WTC11 (cell line): Measurements from ENCODE around the gene CELF2.

ENCODE experiments used
- SP1 ChIP-seq: sonication (generic); formaldehyde crosslinking; conservative IDR thresholded peaks from 2 replicates; pipeline ENCODE4 v1.8.1; 2022; ENCODE audit warnings: missing genetic modification reagents
- ZNF263 ChIP-seq: sonication (generic); formaldehyde crosslinking; IDR thresholded peaks from 2 replicates; pipeline ENCODE4 v1.8.1; 2022; ENCODE audit warnings: low read depth, mild to moderate bottlenecking, moderate library complexity, missing genetic modification reagents
- TF ChIP-seq, protein P1 (sequence below): fragments of 200-600 bp; IDR thresholded peaks from 2 replicates; pipeline ENCODE4 v1.8.0; 2022; ENCODE audit warnings: antibody characterized with exemption

DNA sequence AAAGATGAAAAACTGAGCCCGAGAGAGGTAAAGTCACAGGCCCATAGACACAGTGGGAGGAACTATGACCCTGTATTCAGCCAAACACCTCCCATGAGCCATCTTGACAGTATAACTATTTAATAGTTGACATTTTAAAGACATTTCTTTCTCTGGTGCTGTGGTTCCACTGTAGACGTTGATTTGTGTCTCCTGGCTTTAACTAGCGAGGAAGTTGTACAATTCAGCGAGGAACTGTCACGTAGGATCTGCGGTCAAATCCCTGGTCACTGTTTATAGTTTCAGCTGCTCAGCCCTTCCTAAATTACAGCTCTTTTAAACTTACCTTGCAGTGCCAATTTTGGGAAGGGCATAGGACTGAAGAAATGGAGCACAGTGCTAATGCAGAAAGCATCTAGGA, 7.1 kb upstream of the CELF2 start:
- TF ChIP-seq, protein P1, sequence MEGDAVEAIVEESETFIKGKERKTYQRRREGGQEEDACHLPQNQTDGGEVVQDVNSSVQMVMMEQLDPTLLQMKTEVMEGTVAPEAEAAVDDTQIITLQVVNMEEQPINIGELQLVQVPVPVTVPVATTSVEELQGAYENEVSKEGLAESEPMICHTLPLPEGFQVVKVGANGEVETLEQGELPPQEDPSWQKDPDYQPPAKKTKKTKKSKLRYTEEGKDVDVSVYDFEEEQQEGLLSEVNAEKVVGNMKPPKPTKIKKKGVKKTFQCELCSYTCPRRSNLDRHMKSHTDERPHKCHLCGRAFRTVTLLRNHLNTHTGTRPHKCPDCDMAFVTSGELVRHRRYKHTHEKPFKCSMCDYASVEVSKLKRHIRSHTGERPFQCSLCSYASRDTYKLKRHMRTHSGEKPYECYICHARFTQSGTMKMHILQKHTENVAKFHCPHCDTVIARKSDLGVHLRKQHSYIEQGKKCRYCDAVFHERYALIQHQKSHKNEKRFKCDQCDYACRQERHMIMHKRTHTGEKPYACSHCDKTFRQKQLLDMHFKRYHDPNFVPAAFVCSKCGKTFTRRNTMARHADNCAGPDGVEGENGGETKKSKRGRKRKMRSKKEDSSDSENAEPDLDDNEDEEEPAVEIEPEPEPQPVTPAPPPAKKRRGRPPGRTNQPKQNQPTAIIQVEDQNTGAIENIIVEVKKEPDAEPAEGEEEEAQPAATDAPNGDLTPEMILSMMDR, result no peak
- no peak for TF ChIP-seq SP1 (CRISPR knock-in tag)
- TF ChIP-seq ZNF263, result no peak
